CD4-positive, alpha-beta T cell treated with Interleukin-15 for 1 hour (primary cell): ENCODE data around the gene CARHSP1.
"Not testable (repeated sequence)": the region's sequence is repeated elsewhere in the genome, so short reads cannot be mapped to it uniquely, and the experiment has no call there.

Source experiments
- DNase-seq: peaks from one replicate; pipeline ENCODE4 v3.0.0-alpha.2; 2020

Gene CARHSP1

GRCh38 chr16:8853150-8853549, 15.7 kb downstream of the CARHSP1 start:
- DNase-seq = no peak

DNA sequence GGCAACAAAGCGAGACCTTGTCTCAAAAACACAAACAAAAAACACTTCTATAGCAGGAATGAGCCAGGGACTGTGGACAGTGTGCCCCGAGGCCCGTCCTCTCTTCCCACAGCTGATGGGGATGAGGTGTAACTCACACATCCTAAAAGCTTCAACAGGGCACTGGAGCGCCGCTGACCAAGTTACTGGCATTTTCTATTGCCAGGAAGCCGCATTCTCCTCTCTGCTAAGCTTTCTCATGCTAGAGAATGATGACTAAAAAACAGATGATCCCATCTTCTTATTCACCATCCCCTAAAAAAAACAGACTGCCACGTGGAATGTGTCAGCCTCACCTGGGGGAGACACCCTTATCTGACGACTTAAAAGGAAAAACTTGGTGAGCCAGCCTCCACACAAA, 16.3 kb downstream of the CARHSP1 start:
- no peak for DNase-seq

GRCh38 chr16:8851761-8852403, 16.9 kb downstream of the CARHSP1 start:
- no peak for DNase-seq

- peak; percentile 40 for DNase-seq
Measured at GRCh38 chr16:8850279-8850885, 18.4 kb downstream of the CARHSP1 start.

DNA sequence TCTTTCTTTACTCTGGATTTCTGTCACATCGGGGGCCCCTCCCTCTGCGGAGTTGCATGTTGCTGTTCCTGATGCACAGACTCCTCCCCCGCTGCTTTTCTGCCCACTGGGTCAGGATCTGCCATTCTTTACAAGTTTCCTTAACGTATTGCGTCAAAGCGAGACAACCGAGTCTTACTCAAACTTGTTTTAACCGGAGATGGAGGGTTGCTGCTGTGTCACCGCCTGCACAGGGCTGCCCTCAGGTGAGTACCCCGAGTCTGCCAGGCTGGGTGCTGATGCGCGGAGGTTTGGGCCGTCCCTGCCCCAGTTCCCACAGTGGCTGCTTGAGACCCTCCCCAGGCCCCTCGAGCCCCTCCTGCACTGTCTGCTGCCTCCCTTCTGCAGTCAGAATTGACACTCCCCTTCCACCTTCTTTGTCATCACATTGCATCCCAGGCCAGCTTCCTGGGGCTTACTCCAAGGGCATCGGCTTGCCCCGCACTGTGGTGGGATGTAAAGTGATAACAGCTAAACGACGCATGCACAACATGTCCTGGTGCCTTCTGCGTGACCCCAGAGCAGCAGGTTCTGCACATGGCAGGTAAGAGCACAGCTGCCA, 19.3 kb downstream of the CARHSP1 start:
- no peak for DNase-seq

- DNase-seq = no peak
Measured at GRCh38 chr16:8848939-8849391, 19.8 kb downstream of the CARHSP1 start.

GRCh38 chr16:8848231-8848938, 20.4 kb downstream of the CARHSP1 start:
- DNase-seq = no peak

- DNase-seq = no peak
Measured at GRCh38 chr16:8847623-8848022, 21.2 kb downstream of the CARHSP1 start.

- DNase-seq = no peak
Measured at GRCh38 chr16:8847145-8847544, 21.7 kb downstream of the CARHSP1 start.

GRCh38 chr16:8846401-8846932, 22.3 kb downstream of the CARHSP1 start:
- no peak for DNase-seq

GRCh38 chr16:8845699-8846298, 23.0 kb downstream of the CARHSP1 start:
- no peak for DNase-seq

GRCh38 chr16:8843296-8843695, 25.5 kb downstream of the CARHSP1 start:
- not testable (repeated sequence) for DNase-seq

- DNase-seq = not testable (repeated sequence)
Measured at GRCh38 chr16:8842016-8842415, 26.8 kb downstream of the CARHSP1 start.

GRCh38 chr16:8837594-8837993, 31.2 kb downstream of the CARHSP1 start:
- not testable (repeated sequence) for DNase-seq

DNA sequence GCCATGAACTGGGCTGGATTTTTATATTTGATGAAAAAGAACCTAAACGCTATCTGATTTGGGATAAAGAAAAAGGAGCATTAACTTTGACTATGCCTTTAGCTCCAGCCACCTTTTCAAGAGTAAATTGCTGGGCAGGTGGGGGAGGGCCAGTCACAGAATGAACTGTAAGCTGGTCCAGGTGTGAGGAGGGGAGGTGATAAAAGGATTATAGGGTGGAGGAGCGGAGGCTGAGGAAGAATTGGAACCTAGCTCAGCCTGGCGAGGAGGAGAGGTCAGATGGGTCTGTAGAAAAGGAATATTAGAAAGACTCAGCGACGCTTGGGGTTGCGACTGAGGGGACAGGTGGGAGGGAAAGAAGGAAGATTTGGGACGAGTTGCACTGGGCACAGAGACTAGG, 32.0 kb downstream of the CARHSP1 start:
- not testable (repeated sequence) for DNase-seq

DNA sequence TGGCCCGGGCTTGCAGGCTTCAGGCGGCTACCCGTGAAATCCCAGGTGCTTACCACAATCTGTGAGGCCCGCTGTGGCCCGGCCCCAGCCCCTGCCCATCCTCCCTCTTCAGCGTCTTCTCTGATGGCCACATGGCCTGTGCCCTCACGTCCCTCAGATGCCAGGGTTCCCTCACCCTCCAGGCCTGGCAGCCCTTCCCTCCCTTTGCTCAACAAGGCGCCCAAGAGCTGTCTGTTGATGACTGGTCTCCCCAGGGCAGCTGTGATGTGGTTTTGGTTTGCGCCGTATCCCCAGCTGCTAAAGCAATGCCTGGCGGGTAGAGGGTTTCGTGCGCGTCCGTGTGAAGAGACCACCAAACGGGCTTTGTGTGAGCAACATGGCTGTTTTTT, 36.1 kb downstream of the CARHSP1 start:
- peak; percentile 41 for DNase-seq

GRCh38 chr16:8831871-8832716, 36.7 kb downstream of the CARHSP1 start:
- DNase-seq = no peak

DNA sequence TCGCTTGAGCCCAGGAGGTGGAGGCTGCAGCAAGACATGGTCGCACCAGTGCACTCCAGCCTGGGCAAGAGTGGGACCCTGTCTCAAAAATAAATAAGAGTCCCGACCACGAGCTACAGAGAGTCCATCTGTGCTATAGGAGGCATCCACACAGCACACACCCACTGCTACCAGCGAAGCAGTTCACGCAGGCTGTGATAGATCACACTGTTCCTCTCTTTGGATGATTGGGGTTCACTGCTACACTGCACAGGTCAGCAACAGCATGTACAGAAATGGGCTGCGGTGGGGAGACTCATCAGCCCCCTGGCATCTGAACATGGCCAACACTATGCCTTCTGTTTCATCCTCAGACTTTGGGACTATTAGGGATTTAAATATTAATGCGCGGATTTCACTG, 37.4 kb downstream of the CARHSP1 start:
- no peak for DNase-seq

DNA sequence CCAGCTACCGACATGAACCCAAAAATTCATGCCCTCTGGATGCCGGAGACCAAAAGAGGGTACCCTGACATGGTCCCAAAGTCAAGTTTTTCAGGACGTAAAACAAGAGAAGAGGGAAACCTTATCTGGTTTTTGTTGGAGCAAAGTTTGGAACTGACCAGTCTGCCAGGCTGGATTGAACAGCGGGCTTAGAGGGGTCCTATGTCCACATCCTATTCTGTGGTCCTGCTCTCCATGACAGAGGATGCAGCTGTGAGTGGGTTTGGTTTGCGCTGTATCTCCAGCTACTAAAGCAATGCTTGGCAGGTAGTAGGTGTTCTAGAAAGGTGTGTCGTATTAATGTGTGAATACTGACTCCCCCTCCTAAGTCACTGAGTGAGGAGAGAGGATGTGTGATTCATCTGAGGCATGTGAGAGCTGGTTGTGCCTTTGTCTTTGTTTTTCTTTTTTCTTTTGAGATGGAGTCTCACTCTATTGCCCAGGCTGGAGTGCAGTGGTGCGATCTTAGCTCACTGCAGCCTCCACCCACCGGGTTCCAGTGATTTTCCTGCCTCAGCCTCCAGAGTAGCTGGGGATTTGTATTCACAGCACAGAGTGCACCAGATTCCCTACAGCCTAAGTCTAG, 40.2 kb downstream of the CARHSP1 start:
- DNase-seq = no peak

- DNase-seq = no peak
Measured at GRCh38 chr16:8826278-8826879, 42.4 kb downstream of the CARHSP1 start.

GRCh38 chr16:8822403-8822802, 46.4 kb downstream of the CARHSP1 start:
- no peak for DNase-seq
